ENCODE measurements around the gene GABPB1.

GABPB1 gene

GRCh38 chr15:50341616-50342136 is 13.3 kb downstream of the GABPB1 start:
- no peak for DNase-seq

- no peak for DNase-seq
These were observed 14.6 kb downstream of the GABPB1 start for GRCh38 chr15:50340416-50340815.

GRCh38 chr15:50339717-50340116 is 15.3 kb downstream of the GABPB1 start:
- no peak for DNase-seq

- DNase-seq, result no peak
These were observed 19.7 kb downstream of the GABPB1 start for GRCh38 chr15:50335251-50335650.

GRCh38 chr15:50333229-50333628 is 21.8 kb downstream of the GABPB1 start:
- DNase-seq, result no peak

- DNase-seq, result no peak
These were observed 24.1 kb downstream of the GABPB1 start for GRCh38 chr15:50330921-50331320.

- DNase-seq, result no peak
These were observed 26.9 kb downstream of the GABPB1 start for GRCh38 chr15:50328116-50328515.

GRCh38 chr15:50321680-50322210 is 33.3 kb downstream of the GABPB1 start:
- no peak for DNase-seq

GRCh38 chr15:50320504-50320903 is 34.5 kb downstream of the GABPB1 start:
- no peak for DNase-seq

- no peak for DNase-seq
These were observed 36.3 kb downstream of the GABPB1 start for GRCh38 chr15:50318697-50319096.

- DNase-seq, result no peak
These were observed 39.0 kb downstream of the GABPB1 start for GRCh38 chr15:50315814-50316630.

GRCh38 chr15:50312636-50313035 is 42.4 kb downstream of the GABPB1 start:
- no peak for DNase-seq

- DNase-seq, result no peak
These were observed 47.2 kb downstream of the GABPB1 start for GRCh38 chr15:50307799-50308198.

- DNase-seq, result no peak
These were observed 50.2 kb downstream of the GABPB1 start for GRCh38 chr15:50304836-50305235.

GRCh38 chr15:50302581-50302980 is 52.4 kb downstream of the GABPB1 start:
- no peak for DNase-seq

- DNase-seq, result no peak
These were observed 56.7 kb downstream of the GABPB1 start for GRCh38 chr15:50298340-50298739.

GRCh38 chr15:50295966-50296365 is 59.0 kb downstream of the GABPB1 start:
- DNase-seq, result no peak

GRCh38 chr15:50289749-50290148 is 65.2 kb downstream of the GABPB1 start:
- DNase-seq, result no peak

- no peak for DNase-seq
These were observed 67.5 kb downstream of the GABPB1 start for GRCh38 chr15:50287324-50288116.

- no peak for DNase-seq
These were observed 73.6 kb downstream of the GABPB1 start for GRCh38 chr15:50281427-50281826.

- no peak for DNase-seq
These were observed 74.7 kb downstream of the GABPB1 start for GRCh38 chr15:50280271-50280670.

GRCh38 chr15:50278496-50278895 is 76.5 kb downstream of the GABPB1 start:
- DNase-seq, result no peak

GRCh38 chr15:50277370-50277769 is 77.6 kb downstream of the GABPB1 start:
- no peak for DNase-seq

- DNase-seq, result no peak
These were observed 79.1 kb downstream of the GABPB1 start for GRCh38 chr15:50275908-50276307.
